ENCODE results near the gene SYCE3.
A peak's percentile ranks its signal among the peaks of the same experiment; 100 is the strongest.

SYCE3 gene

GRCh38 chr22:50605002-50605612 is 42.4 kb upstream of the SYCE3 start:
- no peaks in the 10 kb centered on the region for H3K36me3 Mint-ChIP-seq (ENCODE audit: low read depth)
- H3K9me3 Mint-ChIP-seq = no peaks in the 10 kb centered on the region
- peaks cover 32% of the 10 kb centered on the region for H3K27me3 Mint-ChIP-seq (ENCODE audit: low read depth)
- H3K4me1 Mint-ChIP-seq (ENCODE audit: low read depth) = no peaks in the 10 kb centered on the region
- DNase-seq (ENCODE audit: low spot score) = no peak
- no peak overlapping the region for H3K27ac Mint-ChIP-seq
- no peak overlapping the region for H3K4me3 Mint-ChIP-seq

- H3K9me3 Mint-ChIP-seq = no peaks in the 10 kb centered on the region
- no peaks in the 10 kb centered on the region for H3K36me3 Mint-ChIP-seq (ENCODE audit: low read depth)
- H3K27me3 Mint-ChIP-seq (ENCODE audit: low read depth) = peaks cover 38% of the 10 kb centered on the region
Measured at GRCh38 chr22:50604256-50605001, 41.7 kb upstream of the SYCE3 start.

DNA sequence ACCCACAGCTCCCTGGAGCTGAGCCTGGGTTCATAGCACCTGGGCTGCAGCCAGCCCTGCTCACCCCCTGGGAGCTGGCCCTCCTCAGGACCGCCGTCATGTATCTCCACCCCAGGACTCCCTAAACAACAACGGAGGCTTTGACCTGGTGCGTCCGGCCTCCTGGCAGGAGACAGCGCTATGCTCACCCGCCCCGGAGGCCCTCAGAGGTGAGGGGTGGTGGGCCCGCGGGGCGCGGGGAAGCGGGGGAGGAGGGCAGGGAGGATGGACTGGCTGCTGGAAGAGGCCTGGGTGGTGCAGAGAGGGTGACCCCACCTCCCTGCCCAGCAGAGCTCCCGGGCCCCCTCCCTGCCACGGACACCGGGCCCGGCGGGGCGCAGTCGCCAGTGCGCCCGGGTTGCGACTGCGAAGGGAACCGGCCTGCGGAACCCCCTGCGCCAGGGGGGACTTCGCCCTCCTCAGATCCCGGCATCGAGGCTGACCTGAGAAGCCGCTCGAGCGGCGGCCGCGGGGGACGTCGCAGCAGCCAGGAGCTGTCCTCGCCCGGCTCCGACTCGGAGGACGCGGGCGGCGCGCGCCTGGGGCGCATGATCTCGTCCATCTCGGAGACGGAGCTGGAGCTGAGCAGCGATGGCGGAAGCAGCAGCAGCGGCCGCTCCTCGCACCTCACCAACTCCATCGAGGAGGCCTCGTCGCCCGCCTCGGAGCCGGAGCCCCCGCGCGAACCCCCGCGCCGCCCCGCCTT is 41.0 kb upstream of the SYCE3 start:
- no peaks in the 10 kb centered on the region for H3K9me3 Mint-ChIP-seq
- no peak overlapping the region for H3K27ac Mint-ChIP-seq
- H3K36me3 Mint-ChIP-seq (ENCODE audit: low read depth) = no peaks in the 10 kb centered on the region
- no peak for DNase-seq (ENCODE audit: low spot score)
- H3K4me3 Mint-ChIP-seq = no peak overlapping the region
- H3K4me1 Mint-ChIP-seq (ENCODE audit: low read depth) = no peaks in the 10 kb centered on the region
- peaks cover 38% of the 10 kb centered on the region for H3K27me3 Mint-ChIP-seq (ENCODE audit: low read depth)

More at GRCh38 chr22:50604256-50605001, 41.7 kb upstream of the SYCE3 start:
- Mint-ChIP-seq H3K4me1 (ENCODE audit: low read depth) (no peaks in the 10 kb centered on the region), H3K4me3 (no peak overlapping the region), H3K27ac (no peak overlapping the region)
- DNase-seq (ENCODE audit: low spot score) = no peak

GRCh38 chr22:50602338-50602700 is 39.6 kb upstream of the SYCE3 start:
- peaks cover 43% of the 10 kb centered on the region for H3K27me3 Mint-ChIP-seq (ENCODE audit: low read depth)
- no peaks in the 10 kb centered on the region for H3K4me1 Mint-ChIP-seq (ENCODE audit: low read depth)
- H3K36me3 Mint-ChIP-seq (ENCODE audit: low read depth) = no peaks in the 10 kb centered on the region
- H3K9me3 Mint-ChIP-seq = no peaks in the 10 kb centered on the region
- no peak overlapping the region for H3K27ac Mint-ChIP-seq
- DNase-seq (ENCODE audit: low spot score) = no peak
- H3K4me3 Mint-ChIP-seq = peak overlapping the region; percentile 37

GRCh38 chr22:50601669-50602337 is 39.1 kb upstream of the SYCE3 start:
- H3K27me3 Mint-ChIP-seq (ENCODE audit: low read depth) = peaks cover 42% of the 10 kb centered on the region

GRCh38 chr22:50600967-50601668 is 38.4 kb upstream of the SYCE3 start:
- Mint-ChIP-seq H3K4me1 (ENCODE audit: low read depth) (no peaks in the 10 kb centered on the region), H3K27me3 (ENCODE audit: low read depth) (peaks cover 38% of the 10 kb centered on the region), H3K27ac (no peak overlapping the region), H3K4me3 (peak overlapping the region; percentile 37), H3K36me3 (ENCODE audit: low read depth) (no peaks in the 10 kb centered on the region), H3K9me3 (no peaks in the 10 kb centered on the region)
- no peak for DNase-seq (ENCODE audit: low spot score)

More at GRCh38 chr22:50601669-50602337, 39.1 kb upstream of the SYCE3 start:
- H3K4me1 Mint-ChIP-seq (ENCODE audit: low read depth) = no peaks in the 10 kb centered on the region
- H3K36me3 Mint-ChIP-seq (ENCODE audit: low read depth) = no peaks in the 10 kb centered on the region
- H3K4me3 Mint-ChIP-seq = peak overlapping the region; percentile 37
- DNase-seq (ENCODE audit: low spot score) = no peak
- H3K27ac Mint-ChIP-seq = no peak overlapping the region
- no peaks in the 10 kb centered on the region for H3K9me3 Mint-ChIP-seq

GRCh38 chr22:50600538-50600937 is 37.8 kb upstream of the SYCE3 start, which contains the start of gene MAPK8IP2:
TSS of gene MAPK8IP2 (plus strand) at chr22:50600793. CDS start at chr22:50600819, 26 bp downstream.
- DNase-seq (ENCODE audit: low spot score) = no peak
- no peak within 1 kb of the TSS for H3K27ac Mint-ChIP-seq
- no peaks in the 10 kb centered on the region for H3K4me1 Mint-ChIP-seq (ENCODE audit: low read depth)
- peaks cover 37% of the 10 kb centered on the region for H3K27me3 Mint-ChIP-seq (ENCODE audit: low read depth)
- no peaks in the 10 kb centered on the region for H3K36me3 Mint-ChIP-seq (ENCODE audit: low read depth)
- H3K4me3 Mint-ChIP-seq = peak within 1 kb of the TSS; percentile 38
- no peaks in the 10 kb centered on the region for H3K9me3 Mint-ChIP-seq

GRCh38 chr22:50599816-50600455 is 37.2 kb upstream of the SYCE3 start:
- DNase-seq (ENCODE audit: low spot score) = peak; percentile 51
- Mint-ChIP-seq H3K9me3 (no peaks in the 10 kb centered on the region), H3K4me1 (ENCODE audit: low read depth) (no peaks in the 10 kb centered on the region), H3K27ac (no peak overlapping the region), H3K4me3 (peak overlapping the region; percentile 38), H3K36me3 (ENCODE audit: low read depth) (no peaks in the 10 kb centered on the region), H3K27me3 (ENCODE audit: low read depth) (peaks cover 37% of the 10 kb centered on the region)

DNA sequence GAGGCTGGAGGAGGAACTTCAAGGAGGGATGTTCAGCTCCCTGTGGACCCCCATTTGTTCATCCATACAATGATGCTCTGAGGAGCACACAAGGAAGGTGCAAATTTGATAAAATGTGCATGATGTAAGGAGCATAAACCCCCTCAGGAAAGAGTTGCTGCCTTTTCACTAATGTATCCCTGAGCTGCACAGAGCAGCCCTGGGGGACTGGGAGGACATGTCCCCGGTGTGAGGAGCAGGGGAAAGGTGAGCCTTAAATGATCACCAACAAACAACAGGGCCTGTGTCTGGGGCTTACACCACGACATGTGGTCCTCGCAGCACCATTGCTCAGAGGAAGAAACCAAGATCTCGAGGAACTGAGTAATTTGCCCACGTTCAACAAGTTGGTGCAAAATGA is 34.4 kb upstream of the SYCE3 start:
- no peak overlapping the region for H3K4me3 Mint-ChIP-seq

DNA sequence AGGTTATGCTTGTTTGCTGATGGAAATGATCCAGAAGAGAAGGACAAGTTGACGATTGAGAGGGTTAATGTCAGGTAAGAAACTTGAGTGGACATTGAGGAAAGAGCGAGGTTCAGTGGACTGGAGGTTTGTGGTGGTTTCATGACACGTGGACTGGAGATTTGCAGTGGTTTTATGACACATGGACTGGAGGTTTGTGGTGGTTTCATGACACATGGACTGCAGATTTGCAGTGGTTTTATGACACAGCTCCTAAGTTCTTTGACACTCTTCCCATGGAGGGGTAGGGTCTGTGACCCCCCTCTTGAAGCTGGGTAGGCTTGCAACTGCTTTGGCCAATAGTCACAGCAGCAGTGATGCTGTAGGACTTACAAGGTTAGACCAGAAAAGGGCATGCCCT is 32.5 kb upstream of the SYCE3 start:
- Mint-ChIP-seq H3K27me3 (ENCODE audit: low read depth) (peaks cover 20% of the 10 kb centered on the region), H3K4me3 (no peak overlapping the region), H3K27ac (no peak overlapping the region), H3K36me3 (ENCODE audit: low read depth) (no peaks in the 10 kb centered on the region), H3K4me1 (ENCODE audit: low read depth) (no peaks in the 10 kb centered on the region), H3K9me3 (no peaks in the 10 kb centered on the region)
- no peak for DNase-seq (ENCODE audit: low spot score)

More for the DNA sequence above, 34.4 kb upstream of the SYCE3 start:
- Mint-ChIP-seq H3K36me3 (ENCODE audit: low read depth) (no peaks in the 10 kb centered on the region), H3K4me1 (ENCODE audit: low read depth) (no peaks in the 10 kb centered on the region), H3K9me3 (no peaks in the 10 kb centered on the region), H3K27me3 (ENCODE audit: low read depth) (peaks cover 23% of the 10 kb centered on the region), H3K27ac (no peak overlapping the region)
- no peak for DNase-seq (ENCODE audit: low spot score)

- Mint-ChIP-seq H3K27ac (no peak overlapping the region), H3K36me3 (ENCODE audit: low read depth) (no peaks in the 10 kb centered on the region), H3K9me3 (no peaks in the 10 kb centered on the region), H3K4me3 (no peak overlapping the region), H3K27me3 (ENCODE audit: low read depth) (peaks cover 4% of the 10 kb centered on the region), H3K4me1 (ENCODE audit: low read depth) (peaks cover 7% of the 10 kb centered on the region)
- no peak for DNase-seq (ENCODE audit: low spot score)
Measured at GRCh38 chr22:50587407-50587806, 24.7 kb upstream of the SYCE3 start.

GRCh38 chr22:50586416-50586815 is 23.7 kb upstream of the SYCE3 start:
- Mint-ChIP-seq H3K4me1 (ENCODE audit: low read depth) (peaks cover 9% of the 10 kb centered on the region), H3K9me3 (no peaks in the 10 kb centered on the region), H3K36me3 (ENCODE audit: low read depth) (no peaks in the 10 kb centered on the region), H3K4me3 (no peak overlapping the region), H3K27ac (no peak overlapping the region), H3K27me3 (ENCODE audit: low read depth) (peaks cover 4% of the 10 kb centered on the region)
- no peak for DNase-seq (ENCODE audit: low spot score)

DNA sequence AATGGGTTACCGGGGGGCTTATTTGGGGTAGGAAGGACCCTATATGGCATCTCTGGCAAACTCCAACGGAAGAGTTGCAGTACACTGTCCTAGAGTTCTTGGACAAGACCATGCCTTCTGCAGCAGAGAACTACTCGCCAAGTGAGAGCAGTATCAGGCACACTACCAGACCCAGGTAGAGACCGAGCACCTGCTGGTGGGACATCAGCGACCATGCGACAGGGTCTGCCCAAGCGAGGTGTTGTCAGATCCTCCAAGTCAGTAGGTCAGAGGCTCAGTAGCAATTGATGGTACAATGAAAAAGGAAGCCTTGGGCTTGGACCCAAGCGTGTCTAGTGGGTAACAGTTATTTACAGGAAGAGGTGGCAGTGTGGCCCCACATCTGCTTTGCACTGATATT is 23.1 kb upstream of the SYCE3 start:
- no peak overlapping the region for H3K27ac Mint-ChIP-seq
- H3K9me3 Mint-ChIP-seq = no peaks in the 10 kb centered on the region
- no peak for DNase-seq (ENCODE audit: low spot score)
- peaks cover 11% of the 10 kb centered on the region for H3K4me1 Mint-ChIP-seq (ENCODE audit: low read depth)
- no peak overlapping the region for H3K4me3 Mint-ChIP-seq
- peaks cover 4% of the 10 kb centered on the region for H3K27me3 Mint-ChIP-seq (ENCODE audit: low read depth)
- no peaks in the 10 kb centered on the region for H3K36me3 Mint-ChIP-seq (ENCODE audit: low read depth)

All from T-helper 2 cell treated with Interferon-gamma antibody and Interleukin-4, amounts not matched to agents 5 μg/mL and 100 μg/mL, for 36 hours (primary cell).